K562 (cell line): ENCODE measurements around the gene SLC6A8. TPM values are rescaled to one million over a fixed set of nuclear protein-coding genes. Genes with fewer than 3 reads are reported as not detected.
A peak's percentile ranks its signal among the peaks of the same experiment; 100 is the strongest.

Experiments used
- ATF3 ChIP-seq, 2 experiments: fragments of 450-650 bp in 1 of 2; sonication (generic) in 1 of 2; formaldehyde crosslinking in 1 of 2; IDR thresholded peaks in 1 of 2; conservative IDR thresholded peaks in 1 of 2; 2 replicates each; pipeline versions ENCODE4 v1.6.1 to v1.8.1; 2016 to 2023; ENCODE audit warnings: mild to moderate bottlenecking in 2 of 2, moderate library complexity in 2 of 2, inconsistent platforms in 1 of 2, missing genetic modification reagents in 1 of 2
- CTCF ChIP-seq, 3 experiments: IDR thresholded peaks in 2 of 3; conservative IDR thresholded peaks in 1 of 3; 2 replicates each; pipeline ENCODE4 v1.5.1; 2011 to 2012; ENCODE audit warnings: low read length in 3 of 3, mild to moderate bottlenecking in 3 of 3, control low read depth in 2 of 3, improper control_type of control experiment in 1 of 3, inconsistent platforms in 1 of 3, low read depth in 1 of 3, mixed read lengths in 1 of 3, moderate library complexity in 1 of 3; ENCODE audit not compliant: insufficient read depth in 2 of 3
- FOSL1 ChIP-seq: fragments of 200-800 bp; sonication (Bioruptor generic); conservative IDR thresholded peaks from 2 replicates; pipeline ENCODE4 v1.6.1; 2016; ENCODE audit warnings: missing genetic modification characterization, missing compliant biosample characterization
- JUN ChIP-seq, 2 experiments: sonication (generic) in 1 of 2; formaldehyde crosslinking in 1 of 2; IDR thresholded peaks; 2 replicates each; pipeline versions ENCODE4 v1.6.1 to v1.8.0; 2012 to 2022; ENCODE audit warnings: borderline replicate concordance in 2 of 2, mild to moderate bottlenecking in 2 of 2, improper control_type of control experiment in 1 of 2, low read depth in 1 of 2, low read length in 1 of 2, missing genetic modification reagents in 1 of 2
- KDM1A ChIP-seq, 2 experiments: fragments of 450-650 bp; IDR thresholded peaks; 2 replicates each; pipeline ENCODE4 v1.6.1; 2016; ENCODE audit warnings: mild to moderate bottlenecking in 2 of 2
- KLF13 ChIP-seq: fragments of 450-650 bp; IDR thresholded peaks from 2 replicates; pipeline ENCODE4 v1.6.1; 2016; ENCODE audit warnings: missing genetic modification characterization, low read depth, mild to moderate bottlenecking, missing compliant biosample characterization, moderate library complexity, borderline replicate concordance
- MEIS2 ChIP-seq: fragments of 450-650 bp; IDR thresholded peaks from 2 replicates; pipeline ENCODE4 v1.6.1; 2014; ENCODE audit warnings: mild to moderate bottlenecking; ENCODE audit not compliant: partially characterized antibody
- PKNOX1 ChIP-seq: fragments of 450-650 bp; IDR thresholded peaks from 2 replicates; pipeline ENCODE4 v1.6.1; 2016
- RAD21 ChIP-seq, 2 experiments: fragments of 250-450 bp in 1 of 2; fragments of 450-650 bp in 1 of 2; sonication (Bioruptor Pico) in 1 of 2; formaldehyde crosslinking in 1 of 2; IDR thresholded peaks in 1 of 2; conservative IDR thresholded peaks in 1 of 2; 2 replicates each; pipeline versions ENCODE4 v1.4.0 to v1.8.0; 2020 to 2022; ENCODE audit warnings: mild to moderate bottlenecking in 2 of 2, moderate library complexity in 1 of 2
- REST ChIP-seq, 2 experiments: fragments of 450-650 bp; formaldehyde crosslinking in 1 of 2; IDR thresholded peaks; 2 replicates each; pipeline versions ENCODE4 v1.4.0 to v1.6.1; 2014 to 2020; ENCODE audit warnings: mild to moderate bottlenecking in 2 of 2, borderline replicate concordance in 1 of 2, low read depth in 1 of 2
- ZNF263 ChIP-seq: sonication (generic); formaldehyde crosslinking; IDR thresholded peaks from 2 replicates; pipeline ENCODE4 v1.8.0; 2022; ENCODE audit warnings: mild to moderate bottlenecking, missing genetic modification reagents, borderline replicate concordance
- polyA plus RNA-seq, 8 experiments: library from polyadenylated mRNA; depleted of rRNA in 4 of 8; stranded (reverse) in 5 of 8; unstranded in 3 of 8; fragments of >200 nt; fragmentation: Nextera tagmentation in 2 of 8; fragmentation: Illumina TruSeq in 1 of 8; extraction: Ambion mirVana in 2 of 8; extraction: Trizol in 1 of 8; gene quantifications; 2 replicates each; pipeline versions ENCODE4 v1.2.1 to v1.2.3, GENCODE V29; 2011 to 2014; ENCODE audit warnings: inconsistent platforms in 1 of 8, missing spikeins in 1 of 8
- total RNA-seq, 7 experiments: library from RNA; depleted of rRNA in 6 of 7; stranded (reverse); fragments of >200 nt in 6 of 7; fragmentation: Illumina TruSeq in 2 of 7; extraction: Trizol in 2 of 7; gene quantifications; 2 replicates each; pipeline versions ENCODE4 v1.2.1 to v1.2.3, GENCODE V29; 2011 to 2021; ENCODE audit warnings: low replicate concordance in 1 of 7

Gene SLC6A8
- total and polyA plus RNA-seq, 9 of the 15 experiments (the other 6 are each of a cell fraction or from before 2014, with no cell fraction given), result 0.68 to 144 (median 34.3) TPM

- TF ChIP-seq REST (IDR thresholded peaks at IDR 0.05; ENCODE audit: borderline replicate concordance) (peak; percentile 20; the same call in 1 of the 2 replicates), REST (CRISPR knock-in tag; IDR thresholded peaks at IDR 0.05; ENCODE audit: low read depth) (no peak), CTCF (IDR thresholded peaks at IDR 0.05 in 2 of 3, conservative IDR thresholded peaks at IDR 0.05 in 1 of 3; ENCODE audit: insufficient read depth in 2 of 3, low read depth in 1 of 3, low read length in 3 of 3) (peak; percentile 35 to 43 (median 43); a peak in 4 of 6 replicates), JUN (IDR thresholded peaks at IDR 0.05; ENCODE audit: borderline replicate concordance, low read depth, low read length) (0 out of 2 replicates have a peak, but pooled peaks have one; percentile 7), JUN (CRISPR knock-in tag; IDR thresholded peaks at IDR 0.05; ENCODE audit: borderline replicate concordance) (no peak), PKNOX1 (0 out of 2 replicates have a peak, but pooled peaks have one; percentile 5), ATF3 (IDR thresholded peaks at IDR 0.05) (peak; percentile 39), ATF3 (CRISPR knock-in tag; conservative IDR thresholded peaks at IDR 0.05) (no peak), RAD21 (CRISPR knock-in tag; conservative IDR thresholded peaks at IDR 0.05 in 1 of 2, IDR thresholded peaks at IDR 0.05 in 1 of 2) (peak in 1 of 2 experiments; percentile 41; a peak in 2 of 4 replicates), ZNF263 (CRISPR knock-in tag) (no peak), MEIS2 (peak; percentile 46), KDM1A (IDR thresholded peaks at IDR 0.05) (0 out of 4 replicates have a peak, but pooled peaks have one; percentile 14 to 15), KLF13 (no peak), FOSL1 (tag) (peak; percentile 62; the same call in 1 of the 2 replicates)
- TF ChIP-seq, all 486 proteins: peak for 16
Observed at GRCh38 chrX:153735274-153735673, 47.5 kb downstream of the SLC6A8 start (continued).
